Heart left ventricle (tissue), 13 donors: ENCODE data around the gene ATF7IP.

ENCODE experiments used
- CTCF ChIP-seq, 12 donors: fragments of 200-600 bp; sonication (generic) in 4 of 12; IDR thresholded peaks; one replicate each; pipeline versions ENCODE4 v1.5.0 to v1.8.0; 2018 to 2022; ENCODE audit warnings: antibody characterized with exemption in 12 of 12, mild to moderate bottlenecking in 5 of 12
- POLR2A ChIP-seq, 2 donors: fragments of 450-650 bp; IDR thresholded peaks; one replicate each; pipeline ENCODE4 v1.6.1; 2017; ENCODE audit warnings: antibody characterized with exemption in 2 of 2, mild to moderate bottlenecking in 2 of 2, moderate library complexity in 2 of 2
- donor health status: ischemic (EF 13 %, LVEDD 7.1; RV severe dilation, severe dysfunction).
- donor health status: DM: no; HTN: yes; CAD: no.
- donor health status: DM: no; HTN: no; CAD: no.
- donor health status: ischemic (EF 25% LVEDD 6.9; RV normal size, moderate dysfunction).
- donor health status: ischemic (EF 25% LVEDD 5.7; RV mildly dilated, moderate dysfunction).
- donor health status: ischemic (EF 35%, LVEDD 5.7; RV mildly dilated, moderate dysfunction).
- donor health status: nonischemic (EF 11% LVEDD 7.7; RV severe dilation, severe dysfunction).
- donor health status: DM: yes; HTN: yes; CAD: no.
- donor health status: PGD.
- donor health status: ischemic (EF 29% LVEDD 5.4; RV normal size, mild dysfunction).
- donor health status: nonischemic (EF 23%, LVEDD 6.1; RV moderate dilation, normal function).

- TF ChIP-seq CTCF (IDR thresholded peaks at IDR 0.05) (no peak), POLR2A (IDR thresholded peaks at IDR 0.05) (no peak)
Measured at GRCh38 chr12:14452336-14452735, 86.9 kb downstream of the ATF7IP start.
